GM18909 (cell line): Measurements from ENCODE around the gene CUTC.
"Not testable (repeated sequence)": the region's sequence is repeated elsewhere in the genome, so short reads cannot be mapped to it uniquely, and the experiment has no call there.

Source experiments
- ATAC-seq: cut with Tn5 transposase; IDR thresholded peaks from one replicate; pipeline ENCODE4 v1.9.1; 2021; ENCODE audit warnings: mild to moderate bottlenecking; ENCODE audit not compliant: unreplicated experiment, poor library complexity

The CUTC gene

DNA sequence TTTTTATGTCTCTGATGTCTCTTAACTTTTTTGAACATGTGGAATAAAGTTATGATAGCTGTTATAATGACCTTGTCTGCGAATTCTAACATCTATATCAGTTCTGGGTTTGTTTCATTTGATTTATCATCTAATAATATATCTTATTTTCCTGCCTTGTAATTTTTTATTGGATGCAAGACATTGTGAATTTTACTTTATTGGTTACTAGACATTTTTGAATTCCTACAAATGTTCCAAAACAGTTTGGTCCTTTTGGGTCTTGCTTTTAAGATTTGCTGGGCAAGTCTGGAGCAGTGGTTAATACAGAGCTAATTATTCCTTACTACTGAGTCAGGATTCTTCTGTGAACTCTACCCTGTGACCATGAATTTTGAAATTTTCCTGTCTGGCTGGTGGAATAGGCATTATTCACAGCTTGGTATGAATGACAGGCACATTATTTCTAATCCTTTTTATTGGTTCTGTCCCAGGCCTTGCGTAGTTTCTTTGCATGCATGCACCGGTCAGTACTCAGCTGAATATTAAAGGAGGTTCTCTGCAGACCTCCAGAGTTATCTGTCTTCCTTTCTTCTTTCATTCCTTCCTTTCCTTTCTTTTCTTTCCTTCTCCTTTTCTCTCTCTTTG, 9.0 kb downstream of the CUTC start:
- no peak for ATAC-seq

DNA sequence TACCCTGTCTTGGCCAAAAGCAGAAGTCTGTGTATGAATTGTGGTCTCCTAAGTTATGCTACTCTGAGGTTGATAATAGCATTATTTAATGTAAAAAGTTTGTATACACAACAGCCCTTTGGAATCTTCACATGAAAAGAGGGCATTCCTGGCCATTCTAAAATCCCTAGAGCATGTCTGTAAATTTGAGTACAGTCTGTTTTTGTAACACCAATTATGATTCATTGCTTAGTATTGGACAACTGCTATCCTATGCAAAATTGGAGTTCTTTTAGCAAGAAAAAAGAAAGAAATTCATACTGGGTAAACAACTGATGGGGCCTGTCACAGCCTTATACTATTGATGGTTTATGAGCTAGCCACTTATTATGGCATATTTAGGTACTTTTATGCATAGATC, 10.2 kb downstream of the CUTC start:
- no peak for ATAC-seq

DNA sequence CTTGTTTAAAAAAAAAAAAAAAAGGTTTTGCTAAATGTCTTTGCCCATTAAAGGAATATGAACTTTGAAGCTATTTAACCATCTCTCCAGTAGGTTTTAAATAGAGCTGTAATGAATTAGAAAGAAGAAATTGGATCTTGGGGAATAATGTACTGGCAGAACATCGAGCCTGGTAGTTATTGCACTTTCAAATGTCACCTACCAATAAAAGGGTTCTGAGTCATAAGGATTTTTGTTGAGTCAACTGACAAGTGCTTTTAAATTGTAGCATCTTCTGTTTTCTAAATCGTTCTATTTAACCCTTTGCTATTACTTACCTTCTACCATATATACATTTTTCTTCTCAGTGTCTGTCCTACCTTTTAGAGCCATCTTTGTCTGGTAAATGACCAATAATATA, 10.7 kb downstream of the CUTC start:
- no peak for ATAC-seq

DNA sequence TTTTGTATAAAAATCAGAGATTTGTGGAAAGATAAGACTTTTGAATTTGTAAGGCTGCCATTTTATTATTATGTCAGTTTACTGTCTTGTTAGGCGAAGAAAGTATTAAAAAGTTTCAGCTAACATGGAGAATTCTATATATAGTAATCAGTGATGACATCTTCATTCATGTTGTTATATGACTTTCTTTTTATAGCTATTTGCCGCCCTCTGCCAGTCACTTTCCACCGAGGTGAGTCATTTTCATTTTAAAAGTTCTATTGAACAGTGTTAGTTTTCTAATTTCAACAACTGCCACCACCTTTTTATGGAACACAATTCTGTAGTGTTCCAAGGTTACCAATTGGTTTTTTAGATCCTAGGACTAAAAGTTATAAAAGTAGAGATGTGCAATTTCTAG, 11.8 kb downstream of the CUTC start:
- no peak for ATAC-seq

DNA sequence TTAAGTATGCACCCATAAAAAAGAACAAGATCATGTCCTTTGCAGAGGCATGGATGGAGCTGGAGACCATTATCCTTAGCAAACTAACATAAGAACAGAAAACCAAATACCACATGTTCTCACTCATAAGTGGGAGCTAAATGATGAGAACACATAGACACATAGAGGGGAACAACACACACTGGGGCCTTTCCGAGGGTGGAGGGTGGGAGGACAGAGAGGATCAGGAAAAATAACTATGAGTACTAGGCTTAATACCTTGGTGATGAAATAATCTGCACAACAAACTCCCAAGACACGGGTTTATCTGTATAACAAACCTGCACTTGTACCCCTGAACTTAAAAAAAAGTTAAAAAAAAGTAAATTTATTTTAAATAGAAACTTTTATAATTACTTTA, 14.1 kb downstream of the CUTC start:
- not testable (repeated sequence) for ATAC-seq

DNA sequence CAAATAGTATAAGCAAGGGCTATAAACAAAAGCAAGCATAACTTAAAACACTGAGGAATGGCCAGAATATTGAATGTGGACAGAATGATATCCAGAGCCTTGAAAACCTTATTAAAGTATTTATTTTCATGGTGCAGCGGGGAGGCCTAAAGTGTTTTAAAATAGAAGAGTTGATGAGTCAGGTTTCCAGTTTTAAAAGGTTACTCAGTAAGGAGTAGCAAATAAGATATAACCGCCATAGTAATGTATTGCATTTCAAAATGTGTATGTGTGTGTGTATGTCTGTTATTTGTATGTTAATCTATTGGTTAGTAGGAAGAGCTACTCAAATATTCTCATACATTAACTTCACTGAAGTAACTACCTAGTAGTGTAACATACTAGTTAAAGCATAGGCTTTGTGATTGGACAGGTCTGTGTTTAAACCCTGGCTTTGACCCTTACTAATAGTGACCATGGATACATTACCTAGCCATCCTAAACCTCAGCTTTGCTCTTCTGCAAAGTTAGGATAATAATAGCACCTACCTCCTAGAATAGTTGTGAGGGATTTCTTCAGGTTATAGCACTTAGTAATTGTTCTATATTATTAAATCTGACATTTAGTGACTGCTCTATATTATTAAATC, 16.9 kb downstream of the CUTC start:
- ATAC-seq = no peak

DNA sequence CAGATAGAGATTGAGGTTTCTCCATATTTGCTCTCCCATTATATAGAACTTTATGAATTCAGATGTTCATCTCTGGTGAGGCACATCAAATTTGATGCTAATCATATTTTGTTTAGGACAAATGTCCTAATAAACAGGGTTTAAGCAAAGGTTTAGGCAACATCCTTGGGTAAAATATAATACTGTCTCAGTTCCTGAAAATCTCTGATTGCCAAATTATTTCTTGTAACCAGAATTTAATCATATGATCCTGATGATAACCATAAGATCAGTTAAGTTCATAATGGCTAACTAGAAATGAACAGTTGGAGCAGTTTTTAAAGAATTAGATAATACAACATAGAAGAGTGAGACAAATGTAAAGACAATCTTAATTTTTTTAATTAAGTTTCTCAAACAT, 18.6 kb downstream of the CUTC start:
- no peak for ATAC-seq

DNA sequence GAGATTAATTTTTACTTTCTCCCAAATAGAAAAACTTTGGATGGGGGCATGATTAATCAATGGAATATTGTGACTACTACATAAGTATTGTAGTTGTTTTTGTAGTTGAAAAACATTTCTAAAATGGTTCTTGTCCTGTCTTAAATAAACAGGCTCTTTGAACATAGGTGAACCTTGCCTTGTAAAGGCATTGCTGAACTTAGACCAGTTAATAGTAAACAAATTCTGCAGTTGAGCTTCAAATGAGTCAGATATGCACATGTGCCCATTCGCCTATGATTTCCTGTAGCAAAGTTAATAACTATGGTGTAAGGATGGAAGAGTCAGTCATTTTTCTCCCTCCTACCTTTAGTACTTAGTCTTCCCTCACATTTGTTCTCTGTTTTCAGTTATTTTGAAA, 22.6 kb downstream of the CUTC start:
- no peak for ATAC-seq

DNA sequence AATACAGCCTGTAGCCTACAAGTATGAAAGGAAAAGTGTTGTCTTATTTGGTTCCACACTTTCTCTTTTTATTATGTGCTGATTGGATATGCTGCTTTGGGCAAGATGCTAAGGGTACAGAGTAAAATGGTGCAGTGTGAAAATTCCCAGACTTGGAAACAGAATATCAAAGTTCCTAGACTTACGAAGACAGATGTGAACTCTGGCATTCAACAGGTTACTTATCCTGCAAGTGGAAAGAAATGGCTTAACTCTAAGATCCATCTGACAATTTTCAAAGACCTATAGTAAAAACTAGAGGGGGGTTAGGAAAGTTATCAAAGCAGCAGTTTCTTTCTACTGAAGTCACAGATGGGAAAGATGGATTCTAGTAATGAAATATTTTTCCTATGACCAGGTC, 24.1 kb downstream of the CUTC start:
- ATAC-seq = no peak

DNA sequence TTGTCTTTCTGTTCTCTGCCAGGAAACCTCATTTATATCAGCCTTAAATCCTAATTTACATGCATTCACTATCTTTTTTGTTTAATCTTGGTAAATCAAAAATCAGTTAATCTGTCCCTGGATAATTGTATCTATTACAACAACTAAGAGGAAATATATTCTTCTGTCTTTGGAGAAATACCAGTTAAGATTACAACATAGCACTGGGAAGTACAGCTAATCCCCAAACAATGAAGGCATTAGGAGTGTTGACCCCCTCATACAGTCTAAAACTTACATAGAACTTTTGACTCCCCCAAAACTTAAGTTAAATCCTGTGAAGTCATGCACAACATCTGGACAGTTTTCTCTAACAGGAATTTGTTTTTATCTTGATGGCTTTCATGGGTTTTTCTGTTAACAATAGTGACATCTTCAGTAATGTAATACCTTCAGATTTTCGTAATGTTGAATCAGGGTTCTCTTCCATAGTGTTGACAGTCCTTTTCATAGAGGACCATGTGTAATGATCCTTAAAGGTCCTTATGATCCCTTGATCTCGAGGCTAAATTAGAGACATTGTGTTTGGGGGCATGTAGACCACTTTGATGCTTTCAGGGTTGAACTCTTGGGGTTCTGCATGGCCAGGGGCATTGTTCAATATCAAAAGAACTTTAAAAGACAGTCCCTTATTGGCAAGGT, 26.3 kb downstream of the CUTC start:
- ATAC-seq = no peak

DNA sequence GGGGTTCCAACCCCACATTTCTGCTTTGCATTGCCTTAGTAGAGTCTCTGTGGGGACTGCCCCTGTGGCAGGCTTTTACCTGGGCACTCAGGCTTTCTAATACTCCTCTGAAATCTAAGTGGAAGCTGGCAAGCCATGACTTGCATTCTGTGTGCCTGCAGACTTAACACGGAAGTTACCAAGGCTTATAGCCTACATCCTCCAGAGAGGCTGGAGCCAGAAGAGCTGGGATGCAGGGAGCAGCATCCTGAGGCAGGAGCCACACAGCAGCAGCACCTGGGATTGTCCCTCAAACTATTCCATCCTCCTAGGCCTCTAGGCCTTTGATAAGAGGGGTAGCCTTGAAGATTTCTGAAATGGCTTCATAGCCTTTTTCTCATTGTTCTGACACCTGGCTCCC, 28.3 kb downstream of the CUTC start:
- no peak for ATAC-seq

DNA sequence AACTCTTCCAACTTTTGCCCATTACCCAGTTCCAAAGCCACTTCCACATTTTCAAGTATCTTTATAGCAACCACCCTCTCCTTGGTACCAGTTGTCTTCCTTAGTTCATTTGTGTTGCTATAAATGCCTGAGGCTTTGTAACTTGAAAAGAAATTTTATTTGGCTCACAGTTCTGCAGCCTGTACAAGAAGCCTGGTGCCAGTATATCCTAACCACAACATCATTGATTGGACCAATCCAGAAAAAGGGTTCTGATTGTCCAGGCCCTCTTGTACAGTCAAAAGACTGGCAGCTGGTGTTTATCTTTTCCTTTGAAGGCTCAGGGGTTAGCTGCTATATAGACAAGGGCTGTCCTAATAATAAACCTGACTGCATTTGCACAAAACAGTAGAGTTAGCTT, 29.3 kb downstream of the CUTC start:
- ATAC-seq = no peak

DNA sequence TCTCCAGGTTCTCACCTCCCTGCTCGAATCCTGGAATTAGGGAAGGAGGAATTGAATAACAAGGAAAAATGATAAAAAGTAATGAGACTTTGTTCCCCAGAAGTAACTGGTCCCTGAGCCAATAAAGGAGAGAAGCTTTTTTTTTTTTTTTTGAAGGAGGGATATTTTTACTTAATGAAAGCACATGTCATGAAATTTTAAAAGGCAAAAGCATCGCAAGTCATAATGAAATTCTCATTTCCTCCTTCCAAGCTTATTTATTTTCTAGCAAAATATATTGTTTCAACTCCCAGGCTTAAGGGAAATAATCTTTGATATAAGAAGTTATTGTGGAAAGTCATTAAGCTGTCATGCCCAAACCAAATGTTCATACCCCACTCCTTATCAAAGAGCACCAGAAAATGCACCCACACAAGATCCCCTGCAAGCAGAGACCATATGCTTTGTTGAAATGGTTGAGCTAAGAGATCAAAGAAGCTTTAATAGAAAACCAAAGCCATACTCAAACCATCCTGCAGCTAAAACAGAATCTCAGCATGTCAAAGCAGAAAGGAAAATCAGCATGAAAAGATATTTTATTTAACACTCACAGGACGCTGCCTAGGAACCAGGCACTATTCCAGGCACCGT, 33.8 kb downstream of the CUTC start:
- ATAC-seq = peak; percentile 36

DNA sequence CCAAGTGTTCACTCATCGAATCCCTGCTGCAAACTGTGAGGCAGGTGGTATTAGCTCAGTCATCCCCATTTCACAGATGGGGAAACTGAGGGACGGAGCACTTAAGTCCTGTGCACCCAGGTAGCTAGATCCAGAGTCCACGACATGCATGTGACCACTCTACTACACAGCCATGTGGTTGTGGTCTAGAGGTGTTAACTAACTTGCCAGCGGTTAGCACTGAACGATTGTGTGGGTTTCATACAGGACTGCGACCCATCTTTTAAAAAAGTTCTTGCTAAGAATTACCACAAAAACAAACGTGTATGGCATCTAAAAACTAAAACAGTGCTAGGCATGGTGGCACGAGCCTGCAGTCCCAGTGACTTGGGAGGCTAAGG, 34.3 kb downstream of the CUTC start:
- peak; percentile 75 for ATAC-seq

DNA sequence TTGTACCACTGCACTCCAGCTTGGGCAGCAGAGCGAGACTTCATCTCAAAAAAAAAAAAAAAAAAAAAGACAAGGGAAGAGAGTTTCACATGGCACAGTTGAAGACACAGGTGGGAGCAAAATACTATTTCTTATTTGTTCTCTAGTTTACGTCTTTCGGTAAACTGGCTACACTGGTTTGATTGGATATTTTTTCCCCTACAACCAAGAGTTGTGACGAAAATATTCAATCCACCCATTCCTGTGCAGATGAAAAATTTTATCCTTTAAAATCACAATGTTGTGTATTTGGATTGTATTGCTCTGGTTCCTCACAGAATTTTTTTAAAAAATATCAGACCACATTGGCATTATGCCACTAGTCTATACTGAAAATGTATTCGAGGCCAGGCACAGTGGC, 35.9 kb downstream of the CUTC start:
- no peak for ATAC-seq

DNA sequence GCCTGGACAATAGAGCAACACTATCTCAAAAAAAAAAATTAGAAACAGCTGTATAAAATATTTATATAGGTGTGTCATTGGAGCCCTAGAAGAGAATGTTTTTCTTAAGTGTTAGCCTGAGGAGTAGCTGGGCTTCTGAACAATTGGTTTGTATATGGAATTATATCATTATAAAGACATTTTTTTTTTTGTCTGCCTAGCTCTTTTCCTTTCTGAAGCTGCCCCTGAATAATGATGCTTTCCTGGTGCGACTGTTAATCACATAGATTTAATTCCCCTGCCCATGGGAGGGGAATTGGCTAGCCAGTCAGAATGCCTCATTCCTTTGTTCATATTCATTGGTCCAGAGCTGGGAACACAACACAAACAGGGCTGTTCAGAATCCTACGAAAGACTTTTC, 36.5 kb downstream of the CUTC start:
- ATAC-seq = no peak

DNA sequence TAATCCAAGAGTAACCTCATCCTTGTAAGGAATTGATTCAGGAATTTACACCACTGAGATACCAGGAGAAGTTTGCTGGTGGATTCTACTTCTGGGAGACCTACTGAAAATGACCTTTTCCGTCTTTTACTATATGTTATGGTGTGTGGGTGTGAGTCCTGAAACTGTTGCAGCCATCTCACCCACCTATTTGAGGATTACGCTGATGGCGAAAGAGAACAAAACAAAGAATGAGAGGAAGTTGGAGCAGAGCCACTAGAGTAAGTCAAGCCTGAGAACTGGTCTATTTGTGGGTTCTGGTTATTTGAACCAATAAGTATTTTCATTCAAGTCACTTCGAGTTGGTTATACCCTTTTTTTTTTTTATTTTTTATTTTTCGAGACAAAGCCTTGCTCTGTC, 37.7 kb downstream of the CUTC start:
- ATAC-seq = no peak

DNA sequence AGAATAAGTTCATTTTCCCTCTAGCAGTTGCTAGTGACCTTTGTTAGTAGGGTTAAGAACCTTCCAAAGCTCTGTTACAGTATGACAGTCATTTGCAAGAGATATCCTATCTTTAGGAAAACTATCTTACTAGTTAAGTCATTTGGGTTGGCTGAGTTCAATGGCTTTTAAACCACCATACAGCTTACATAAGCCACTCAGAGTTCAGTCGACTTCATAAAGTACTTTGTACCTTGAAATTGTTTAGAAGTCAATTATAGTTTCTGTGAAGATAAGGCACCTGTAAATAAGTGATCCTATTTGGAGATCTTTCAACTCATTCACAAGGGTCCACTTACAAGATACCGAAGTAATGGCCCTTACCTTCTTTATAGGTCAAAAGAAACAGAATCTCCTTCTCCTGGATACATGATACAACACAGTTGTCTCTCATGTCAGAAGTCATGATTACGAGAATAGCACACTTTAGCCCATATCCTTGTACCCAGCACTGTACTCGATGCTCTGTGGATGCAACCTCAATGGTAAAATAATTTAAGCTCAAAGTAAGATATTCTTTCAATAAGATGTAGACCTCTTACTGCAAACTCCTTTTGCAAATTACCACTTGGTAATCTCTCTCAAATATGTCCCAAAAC, 38.5 kb downstream of the CUTC start:
- no peak for ATAC-seq

DNA sequence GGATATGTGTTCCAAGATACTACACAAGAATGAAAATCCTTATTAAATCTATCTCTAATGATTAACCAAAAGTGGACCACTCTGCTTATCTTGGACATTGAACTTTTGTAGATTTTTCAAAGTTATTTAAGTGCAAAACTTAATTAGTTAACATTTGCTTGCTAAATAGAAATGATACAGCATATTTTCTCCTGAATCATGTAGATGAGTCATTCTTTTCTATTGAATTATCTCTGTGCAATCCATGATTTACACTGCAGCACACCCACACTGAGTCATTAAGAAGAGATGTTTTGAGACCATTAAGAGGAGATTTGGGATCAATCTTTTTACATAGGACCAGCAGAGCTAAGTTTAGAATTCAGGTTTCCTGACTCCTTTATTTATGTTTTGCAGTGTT, 43.8 kb downstream of the CUTC start:
- ATAC-seq = no peak

DNA sequence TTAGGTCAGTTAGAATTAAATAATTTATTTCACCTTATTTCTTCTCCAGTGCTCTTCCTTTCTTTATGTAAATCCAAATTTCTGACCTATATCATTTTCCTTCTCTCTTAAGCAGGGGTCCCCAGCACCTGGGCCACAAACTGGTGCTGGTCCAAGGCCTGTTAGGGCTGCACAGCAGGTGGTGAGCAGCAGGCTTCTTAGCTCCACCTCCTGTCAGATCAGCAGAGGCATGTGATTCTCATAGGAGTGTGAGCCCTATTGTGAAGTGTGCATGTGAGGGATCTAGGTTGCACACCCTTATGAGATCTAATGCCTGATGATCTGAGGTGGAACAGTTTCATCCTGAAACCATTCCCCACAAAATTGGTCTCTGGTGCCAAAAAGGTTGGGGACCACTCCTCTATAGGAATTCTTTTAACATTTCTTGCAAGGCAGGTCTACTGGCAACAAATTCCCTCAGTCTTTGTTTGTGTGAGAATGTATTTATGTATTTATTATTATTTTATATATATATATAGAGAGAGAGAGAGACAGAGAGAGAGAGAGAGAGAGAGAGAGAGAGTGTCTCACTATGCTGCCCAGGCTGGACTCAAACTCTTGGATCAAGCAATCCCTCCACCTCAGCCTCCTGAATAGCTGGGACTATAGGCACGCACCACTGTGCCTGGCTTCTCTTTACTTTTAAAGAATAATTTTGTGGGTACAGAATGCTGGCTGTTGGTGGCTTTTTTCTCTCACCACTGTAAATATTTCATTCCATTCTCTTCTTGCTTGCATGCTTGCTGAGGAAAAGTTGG, 46.1 kb downstream of the CUTC start:
- ATAC-seq = no peak
